NCI-H1436 (cell line): ENCODE results near the gene KHNYN.
"Not testable (repeated sequence)": the region's sequence is repeated elsewhere in the genome, so short reads cannot be mapped to it uniquely, and the experiment has no call there.

Experiments
- DNase-seq: peaks from one replicate; lab custom pipeline; 2025; lab: John Stamatoyannopoulos, UW

The KHNYN gene

GRCh38 chr14:24437736-24438067 lies 7.9 kb downstream of the KHNYN start:
- DNase-seq, result no peak

DNA sequence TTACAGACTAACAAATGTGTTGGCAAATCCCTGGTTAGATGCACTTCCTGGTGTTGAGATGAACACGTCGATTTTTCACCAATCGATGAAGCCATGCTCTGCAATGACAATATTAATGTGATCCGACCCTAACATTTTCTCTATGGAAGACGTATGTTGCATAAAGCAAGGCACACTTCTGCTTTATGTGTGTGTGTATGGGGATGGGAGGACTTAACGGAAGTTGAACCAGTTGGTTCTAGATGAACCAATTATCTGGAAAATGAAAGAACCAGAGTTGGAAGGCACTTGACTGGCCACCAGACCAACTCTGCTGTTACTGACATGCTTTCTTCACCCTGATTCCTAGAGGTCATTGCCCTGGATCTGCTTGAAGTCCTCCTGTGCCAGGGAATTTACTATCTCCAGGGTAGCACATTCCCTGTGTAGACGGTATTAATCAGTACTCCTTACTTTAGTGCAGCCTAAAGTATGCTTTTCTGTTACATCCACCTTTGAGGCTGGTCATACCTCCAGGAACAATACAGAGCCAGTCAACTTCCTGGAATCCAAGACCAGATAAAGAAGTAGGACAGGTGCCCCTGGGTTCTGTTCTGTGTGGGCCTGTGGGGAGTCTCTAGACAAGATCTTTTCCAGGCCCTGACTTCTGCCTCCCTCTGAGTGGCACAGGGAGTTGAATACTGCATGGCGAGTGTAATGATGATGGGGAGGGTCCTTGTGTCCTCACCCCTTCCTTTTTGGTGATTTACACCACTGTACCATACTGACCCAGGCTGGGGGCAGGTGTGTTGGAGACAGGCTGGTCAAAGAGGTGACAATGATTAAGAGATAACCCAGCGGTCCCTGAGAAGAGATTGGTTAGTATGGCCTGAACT lies 8.7 kb downstream of the KHNYN start:
- DNase-seq, result no peak

- DNase-seq, result no peak
These were observed 9.5 kb downstream of the KHNYN start for GRCh38 chr14:24439257-24439656.

DNA sequence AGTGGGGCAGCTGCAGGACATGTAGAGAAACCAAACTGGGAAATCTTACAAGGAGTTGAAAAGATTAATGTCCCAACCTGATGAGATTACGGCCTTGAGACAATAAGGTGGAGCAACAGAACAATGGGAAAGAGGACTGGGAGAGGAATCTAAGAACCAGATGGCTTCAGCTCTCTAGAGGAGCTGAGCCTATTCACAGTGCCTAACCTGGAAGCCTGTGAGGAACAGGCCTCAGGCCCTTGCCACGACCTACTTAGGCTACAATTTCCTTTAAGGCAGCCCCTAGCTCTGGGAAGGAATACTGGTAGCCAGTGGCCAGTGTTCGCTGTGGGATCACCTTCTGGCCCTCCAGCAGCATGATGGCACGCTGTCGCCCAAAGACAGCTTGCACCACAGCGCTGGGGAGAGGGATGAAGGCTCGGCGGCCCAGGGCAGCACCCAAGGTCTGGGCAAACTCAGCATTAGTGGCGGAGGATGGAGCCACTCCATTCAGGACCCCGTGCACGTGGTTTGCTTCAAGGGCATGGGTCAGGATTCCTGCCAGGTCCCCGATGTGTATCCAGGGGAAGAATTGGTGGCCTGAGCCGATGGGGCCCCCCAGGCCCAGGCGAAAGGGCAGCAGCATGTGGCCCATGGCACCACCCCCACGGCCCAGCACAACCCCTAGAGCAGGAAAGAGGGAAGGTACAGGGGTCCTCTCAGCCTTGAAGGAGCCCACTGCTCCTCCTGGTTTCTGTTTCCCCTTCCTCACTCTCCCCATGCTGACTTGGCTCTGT lies 10.3 kb downstream of the KHNYN start:
- DNase-seq, result no peak

DNA sequence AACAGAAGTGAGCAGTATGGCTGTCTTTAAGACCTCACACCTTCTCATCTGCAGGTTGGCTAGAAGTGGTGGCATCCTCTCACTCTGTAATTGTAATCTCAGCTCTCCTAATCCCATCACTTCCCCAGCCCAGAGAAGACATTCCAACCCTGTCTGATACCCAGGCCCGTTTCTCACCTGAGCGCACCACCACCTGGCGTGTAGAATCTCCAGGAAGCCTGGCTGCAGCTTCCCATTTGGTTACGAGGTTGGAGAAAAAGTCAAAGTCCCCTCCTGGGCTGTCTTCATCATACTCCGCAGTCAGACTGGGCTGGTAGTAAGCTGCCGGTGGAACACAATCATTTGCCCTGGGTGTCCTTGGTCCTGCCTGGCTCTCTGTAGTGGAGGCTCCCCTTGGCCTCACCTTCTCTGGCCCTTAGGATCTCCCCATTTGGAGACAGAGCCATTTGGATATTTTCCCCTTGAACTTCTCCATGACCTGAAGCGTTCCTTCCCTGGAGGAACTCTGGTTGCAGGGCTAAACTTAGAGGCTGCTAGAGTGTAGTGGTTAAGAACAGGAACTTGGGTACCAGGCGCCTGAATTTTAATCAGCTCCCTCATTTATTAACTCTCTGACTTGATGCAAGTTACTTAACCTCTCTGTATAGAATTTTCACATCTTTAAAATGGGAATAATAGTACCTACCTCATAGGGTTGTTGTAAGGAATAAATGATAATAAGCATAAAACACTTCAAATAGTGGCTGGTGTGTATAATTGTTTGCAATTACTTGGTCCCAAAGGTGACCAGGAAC lies 11.0 kb downstream of the KHNYN start:
- no peak for DNase-seq

- DNase-seq, result no peak
These were observed 11.7 kb downstream of the KHNYN start for GRCh38 chr14:24441485-24441884.

DNA sequence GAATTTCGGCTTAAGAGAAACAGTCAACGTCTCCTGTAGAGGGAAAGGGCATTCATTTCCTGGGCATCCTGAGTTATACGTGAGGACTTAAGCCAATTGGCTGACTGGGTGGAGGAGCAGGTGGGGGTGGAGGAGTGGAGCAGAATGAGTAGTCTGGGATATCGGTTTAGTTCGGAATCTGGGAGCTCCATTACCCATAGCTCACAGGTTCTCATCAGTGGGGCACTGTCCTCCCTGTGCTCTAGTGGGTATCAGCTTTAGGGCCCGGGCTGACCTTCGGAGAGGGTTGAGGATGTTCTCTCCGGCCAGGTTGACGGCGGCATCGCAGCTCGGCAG lies 12.1 kb downstream of the KHNYN start:
- DNase-seq, result no peak

DNA sequence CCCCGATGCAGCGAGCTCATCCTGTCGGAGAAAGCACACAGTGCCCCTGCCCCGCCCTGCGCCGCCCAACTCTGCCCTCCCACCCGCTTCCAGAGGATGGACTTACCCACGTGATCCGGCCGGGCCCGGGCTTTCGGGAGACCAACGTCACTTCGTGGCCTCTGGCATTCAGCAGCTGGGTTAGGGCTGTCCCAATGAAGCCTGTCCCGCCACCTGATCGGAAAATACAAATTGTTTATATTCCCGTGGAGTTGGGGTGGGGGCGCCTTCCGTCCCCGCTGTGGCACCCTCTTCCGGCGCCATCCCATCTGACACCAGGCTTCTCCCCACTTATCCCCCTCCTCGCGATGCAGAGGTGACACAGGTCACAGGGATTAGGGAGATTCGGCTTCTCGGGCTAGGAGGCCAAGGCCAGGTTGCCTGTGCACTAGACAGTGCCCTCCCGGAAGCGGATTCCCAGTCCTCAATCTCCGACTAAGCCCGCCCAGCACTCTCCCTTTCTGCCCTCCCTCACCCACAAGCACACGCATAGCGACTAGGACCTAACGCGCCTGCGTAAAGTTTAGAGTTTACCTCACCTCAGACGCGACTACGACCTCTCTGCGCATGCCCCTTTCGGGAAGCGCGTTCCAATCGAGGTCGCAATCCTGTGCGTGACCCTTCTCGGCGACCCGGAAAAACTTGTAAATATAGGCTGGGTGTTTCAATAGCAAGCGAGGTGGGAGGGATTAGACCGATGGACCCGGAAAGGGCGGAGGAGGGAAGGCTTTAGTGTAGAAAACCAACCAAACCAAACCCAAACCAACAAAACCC lies 12.7 kb downstream of the KHNYN start, which contains the start of gene SDR39U1:
Gene SDR39U1, minus strand, starts transcription at position 537 of the 813 bp plus-strand sequence. Its CDS starts 7 bp downstream, at position 530.
- DNase-seq, result peak; percentile 99

DNA sequence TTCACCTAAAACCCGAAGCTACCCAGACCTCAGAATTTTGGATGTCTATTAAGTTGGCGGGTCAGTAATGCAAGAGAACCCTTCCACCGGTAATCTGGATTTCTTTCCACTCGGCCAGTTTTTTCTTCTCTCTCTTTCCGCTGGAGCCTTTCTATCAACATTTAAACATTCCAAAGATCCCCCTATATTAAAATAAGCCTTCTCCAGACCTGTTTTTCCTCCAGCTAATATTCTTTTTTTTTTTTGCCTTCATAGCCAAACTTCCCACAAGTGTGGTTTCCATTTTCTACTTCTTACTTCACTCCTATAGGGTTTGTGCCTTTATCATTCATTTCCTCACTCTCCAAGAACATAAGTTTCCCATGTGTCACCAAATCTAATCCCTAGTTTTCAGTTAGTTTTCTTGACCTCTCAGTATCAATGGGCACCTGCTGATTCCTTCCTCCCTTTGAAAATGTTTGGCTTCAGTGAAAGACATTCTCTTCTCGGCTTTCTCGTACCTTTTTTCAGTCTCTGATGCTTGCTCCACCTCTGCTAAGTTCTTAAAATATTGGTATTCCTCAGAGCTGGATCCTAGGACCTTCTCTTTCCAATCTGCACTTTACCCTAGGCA lies 13.4 kb downstream of the KHNYN start:
- no peak for DNase-seq

GRCh38 chr14:24450828-24451227 lies 21.1 kb downstream of the KHNYN start:
- not testable (repeated sequence) for DNase-seq

- no peak for DNase-seq
These were observed 27.2 kb downstream of the KHNYN start for GRCh38 chr14:24456980-24457379.

DNA sequence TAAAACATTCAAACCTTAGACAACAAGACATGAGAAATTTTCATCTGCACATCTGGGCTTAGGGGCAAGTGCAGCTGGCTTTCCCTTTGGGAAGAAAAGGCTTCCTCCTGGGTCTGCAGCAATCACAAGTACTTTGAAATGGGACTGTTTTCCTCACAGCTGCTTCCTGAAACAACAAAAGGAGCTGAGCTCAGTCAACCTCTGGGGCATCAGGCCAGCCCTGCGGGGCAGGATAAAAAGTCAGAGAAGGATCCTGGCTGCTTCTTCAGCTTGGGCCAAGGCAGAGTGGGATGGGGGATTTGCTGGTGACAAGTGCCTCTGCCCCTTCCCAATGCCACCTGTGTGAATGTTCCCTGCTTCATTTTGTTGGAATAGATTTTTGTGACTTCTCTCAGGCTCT lies 29.0 kb downstream of the KHNYN start:
- no peak for DNase-seq

- no peak for DNase-seq
These were observed 29.6 kb downstream of the KHNYN start for GRCh38 chr14:24459331-24459730.

DNA sequence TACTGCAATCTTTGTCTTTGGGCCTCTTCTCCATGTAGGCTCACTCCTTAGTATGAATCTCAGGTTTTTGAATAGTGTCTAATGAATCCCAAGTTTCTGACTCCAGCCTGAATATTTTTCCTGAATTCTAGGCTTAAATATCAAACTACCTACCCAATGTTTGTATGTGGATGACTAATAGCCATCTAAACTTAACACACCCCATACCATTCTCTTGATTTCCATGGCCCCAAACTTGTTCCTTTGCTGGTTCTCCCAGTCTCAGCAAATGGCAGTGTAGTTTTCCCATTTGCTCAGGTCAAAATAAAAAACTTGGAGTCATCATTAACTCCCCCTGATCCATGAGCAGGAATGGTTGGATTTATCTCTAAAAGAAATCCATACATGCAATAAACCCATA lies 31.6 kb downstream of the KHNYN start:
- DNase-seq, result no peak

DNA sequence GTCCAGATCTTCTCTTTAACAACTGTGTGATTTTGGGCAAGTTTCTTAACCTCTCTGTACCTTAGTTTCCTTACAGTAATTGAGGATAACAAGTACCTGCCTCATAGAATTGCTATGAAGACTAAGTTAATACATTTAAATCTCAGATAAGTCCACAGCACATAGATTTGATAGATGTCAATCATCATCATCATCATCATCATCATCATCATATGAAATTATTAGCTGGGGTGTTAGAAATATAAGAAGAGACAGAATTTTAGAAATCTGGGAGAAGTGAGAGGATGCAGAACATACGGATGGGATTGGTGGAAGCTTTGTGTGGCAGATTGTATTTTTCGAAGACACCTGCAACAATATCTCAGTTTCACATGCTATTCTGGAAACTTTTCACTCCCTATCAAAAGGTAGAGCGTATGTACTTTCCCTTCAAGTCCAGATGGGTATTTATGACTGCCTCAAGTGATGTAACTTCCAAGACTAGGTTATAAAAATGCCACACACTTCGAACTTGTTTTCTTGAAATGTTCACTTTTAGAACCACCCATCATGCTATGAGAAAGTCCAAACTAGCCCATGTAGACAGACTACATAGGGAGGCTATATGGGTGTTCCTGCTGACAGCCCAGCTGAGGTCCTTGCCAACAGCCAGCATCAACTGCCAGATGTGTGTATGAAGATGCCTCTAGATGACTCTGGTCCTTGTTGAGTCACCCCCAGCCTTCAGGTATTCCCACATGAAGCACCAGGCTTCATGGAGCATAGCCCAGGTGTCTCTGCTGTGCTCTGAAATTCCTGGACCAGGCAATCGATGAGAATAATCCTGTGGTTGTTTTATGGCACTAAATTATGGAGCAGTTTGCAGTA lies 33.5 kb downstream of the KHNYN start:
- no peak for DNase-seq

GRCh38 chr14:24463884-24464785 lies 34.4 kb downstream of the KHNYN start:
- DNase-seq, result no peak

DNA sequence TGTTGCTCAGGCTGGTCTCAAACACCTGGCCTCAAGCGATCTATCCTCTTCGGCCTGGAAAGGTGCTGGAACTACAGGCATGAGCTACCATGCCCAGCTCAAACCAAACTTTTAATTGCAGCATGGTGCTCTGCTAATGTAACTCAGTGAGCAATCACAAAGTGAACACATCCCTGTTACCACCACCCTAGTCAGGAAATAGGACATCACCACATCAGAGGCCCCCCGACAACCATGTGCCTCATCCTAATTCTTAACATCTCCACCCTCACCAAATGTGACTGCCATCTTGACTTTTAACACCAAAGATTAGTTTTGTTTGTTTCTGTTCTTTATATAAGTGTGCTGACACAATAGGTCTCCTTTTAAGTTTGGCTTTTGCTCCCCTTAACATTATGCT lies 35.6 kb downstream of the KHNYN start:
- DNase-seq, result no peak

DNA sequence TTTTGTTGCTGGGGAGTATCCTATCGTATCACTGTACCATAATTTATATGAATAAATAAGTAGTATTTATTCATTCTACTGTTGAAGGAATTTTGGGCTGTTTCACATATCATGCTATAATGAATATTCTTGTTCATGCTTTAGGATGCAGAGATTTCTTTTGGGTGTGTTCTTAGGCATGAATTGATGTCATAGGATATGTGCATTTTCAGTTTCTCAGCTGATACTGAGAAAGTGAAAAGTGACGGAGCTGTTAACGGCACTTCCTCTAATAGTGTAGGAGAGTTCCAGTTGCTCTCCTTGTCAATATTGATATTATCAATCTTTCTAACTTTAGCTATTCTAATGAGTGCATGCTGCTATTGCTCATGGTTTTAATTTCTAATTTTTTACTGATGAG lies 36.1 kb downstream of the KHNYN start:
- DNase-seq, result no peak

DNA sequence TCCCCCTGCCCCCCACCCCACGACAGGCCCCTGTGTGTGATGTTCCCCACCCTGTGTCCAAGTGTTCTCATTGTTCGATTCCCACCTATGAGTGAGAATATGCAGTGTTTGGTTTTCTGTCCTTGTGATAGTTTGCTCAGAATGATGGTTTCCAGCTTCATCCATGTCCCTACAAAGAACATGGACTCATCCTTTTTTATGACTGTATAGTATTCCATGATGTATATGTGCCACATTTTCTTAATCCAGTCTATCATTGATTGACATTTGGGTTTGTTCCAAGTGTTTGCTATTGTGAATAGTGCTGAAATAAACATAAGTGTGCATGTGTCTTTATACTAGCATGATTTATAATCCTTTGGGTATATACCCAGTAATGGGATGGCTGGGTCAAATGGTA lies 40.7 kb downstream of the KHNYN start:
- not testable (repeated sequence) for DNase-seq
